Fibroblast of skin of left quadriceps (primary cell): ENCODE measurements around the gene C1QTNF2.
A peak's percentile ranks its signal among the peaks of the same experiment; 100 is the strongest.

ENCODE experiments used
- DNase-seq, 2 experiments: peaks; one replicate each; pipeline ENCODE4 v3.0.0-alpha.2; 2013; ENCODE audit warnings: low read depth in 2 of 2

C1QTNF2 gene

GRCh38 chr5:160369990-160370712 is at the start of gene C1QTNF2:
C1QTNF2 (minus strand) TSS chr5:160370626; CDS start chr5:160355011, 15,615 bp downstream.
- peak; percentile 39 to 40 for DNase-seq

GRCh38 chr5:160420331-160420610 is 49.8 kb upstream of the C1QTNF2 start:
- DNase-seq, result no peak

GRCh38 chr5:160419458-160420330 is 49.3 kb upstream of the C1QTNF2 start:
- DNase-seq, result no peak

GRCh38 chr5:160418561-160419457 is 48.4 kb upstream of the C1QTNF2 start, which contains the start of gene SLU7:
SLU7 (minus strand) TSS chr5:160419081; CDS start chr5:160415294, 3,787 bp downstream.
- peak; percentile 89 to 90 for DNase-seq

- DNase-seq, result peak; percentile 91 to 92
Observed at GRCh38 chr5:160399402-160400353, 29.3 kb upstream of the C1QTNF2 start, which contains the start of gene FAM200C. FAM200C (minus strand) TSS chr5:160400054; CDS start chr5:160395490, 4,564 bp downstream.

GRCh38 chr5:160398806-160399205 is 28.4 kb upstream of the C1QTNF2 start:
- no peak for DNase-seq

GRCh38 chr5:160397492-160397891 is 27.1 kb upstream of the C1QTNF2 start:
- DNase-seq, result no peak

- DNase-seq, result no peak
Observed at GRCh38 chr5:160395111-160395510, 24.7 kb upstream of the C1QTNF2 start.

GRCh38 chr5:160390787-160391696 is 20.6 kb upstream of the C1QTNF2 start:
- no peak for DNase-seq

GRCh38 chr5:160387445-160387844 is 17.0 kb upstream of the C1QTNF2 start:
- no peak for DNase-seq

- no peak for DNase-seq
Observed at GRCh38 chr5:160385496-160385895, 15.1 kb upstream of the C1QTNF2 start.

GRCh38 chr5:160384681-160385080 is 14.3 kb upstream of the C1QTNF2 start:
- DNase-seq, result no peak

- DNase-seq, result no peak
Observed at GRCh38 chr5:160382346-160382745, 11.9 kb upstream of the C1QTNF2 start.

- DNase-seq, result no peak
Observed at GRCh38 chr5:160380041-160380440, 9.6 kb upstream of the C1QTNF2 start.

- DNase-seq, result no peak
Observed at GRCh38 chr5:160379511-160379910, 9.1 kb upstream of the C1QTNF2 start.

GRCh38 chr5:160378330-160378729 is 7.9 kb upstream of the C1QTNF2 start:
- no peak for DNase-seq

GRCh38 chr5:160377651-160378050 is 7.2 kb upstream of the C1QTNF2 start:
- no peak for DNase-seq

- no peak for DNase-seq
Observed at GRCh38 chr5:160376416-160376815, 6.0 kb upstream of the C1QTNF2 start.

- DNase-seq, result no peak
Observed at GRCh38 chr5:160375701-160376100, 5.3 kb upstream of the C1QTNF2 start.

GRCh38 chr5:160375166-160375565 is 4.7 kb upstream of the C1QTNF2 start:
- DNase-seq, result no peak
